CD4-positive, CD25-positive, alpha-beta regulatory T cell (primary cell): ENCODE measurements around the gene MBNL3. TPM values are rescaled to one million over a fixed set of nuclear protein-coding genes. Genes with fewer than 3 reads are reported as not detected.
"Not testable (repeated sequence)": the region's sequence is repeated elsewhere in the genome, so short reads cannot be mapped to it uniquely, and the experiment has no call there.

Experiments used
- ATAC-seq, 2 donors: fragments of 150-1000 bp; cut with Tn5 transposase; one replicate each; pipeline ENCODE4 v1.10.0; 2021; ENCODE audit warnings: low read depth in 2 of 2, moderate number of reproducible peaks in 2 of 2, moderate library complexity in 1 of 2
- DNase-seq, 3 donors: peaks; one replicate each; pipeline versions ENCODE4 v3.0.0 to v3.0.0-alpha.2; 2012 to 2022; ENCODE audit warnings: mixed read lengths in 1 of 3
- H3K27ac ChIP-seq: one replicate; pipeline ENCODE4 v1.7.0; 2013; ENCODE audit warnings: mild to moderate bottlenecking, low read length; ENCODE audit not compliant: insufficient read depth, poor library complexity, severe bottlenecking
- H3K27me3 ChIP-seq: one replicate; pipeline ENCODE4 v1.7.0; 2013; ENCODE audit warnings: low read length; ENCODE audit not compliant: control insufficient read depth, insufficient read depth
- H3K36me3 ChIP-seq: one replicate; pipeline ENCODE4 v1.7.0; 2013; ENCODE audit warnings: mild to moderate bottlenecking, low read length, moderate library complexity; ENCODE audit not compliant: control insufficient read depth, insufficient read depth
- H3K4me1 ChIP-seq: 2 replicates; pipeline ENCODE4 v1.7.0; 2013; ENCODE audit warnings: mild to moderate bottlenecking, low read length; ENCODE audit not compliant: insufficient read depth, control insufficient read depth, poor library complexity, severe bottlenecking
- H3K4me3 ChIP-seq: one replicate; pipeline ENCODE4 v1.7.0; 2013; ENCODE audit warnings: low read depth, mild to moderate bottlenecking, low read length, moderate library complexity
- H3K9me3 ChIP-seq, 2 experiments: 1 replicate in 1 of 2; 2 replicates in 1 of 2; pipeline ENCODE4 v1.7.0; 2013; ENCODE audit warnings: low read length in 2 of 2, mild to moderate bottlenecking in 1 of 2, moderate library complexity in 1 of 2; ENCODE audit not compliant: control insufficient read depth in 2 of 2
- H3K27ac Mint-ChIP-seq, 3 donors: one replicate each; pipeline ENCODE4 v1.8.0; 2020 to 2022; ENCODE audit warnings: mild to moderate bottlenecking in 3 of 3, mixed read lengths in 3 of 3, moderate library complexity in 2 of 3
- H3K27me3 Mint-ChIP-seq: one replicate; pipeline ENCODE4 v1.8.0; 2022; ENCODE audit warnings: mild to moderate bottlenecking, mixed read lengths
- H3K36me3 Mint-ChIP-seq: one replicate; pipeline ENCODE4 v1.8.0; 2020; ENCODE audit warnings: mixed read lengths
- H3K4me1 Mint-ChIP-seq, 4 donors: one replicate each; pipeline ENCODE4 v1.8.0; 2020 to 2022; ENCODE audit warnings: mixed read lengths in 4 of 4, mild to moderate bottlenecking in 1 of 4
- H3K4me3 Mint-ChIP-seq, 4 donors: one replicate each; pipeline ENCODE4 v1.8.0; 2020 to 2022; ENCODE audit warnings: mild to moderate bottlenecking in 4 of 4, mixed read lengths in 4 of 4, moderate library complexity in 3 of 4
- H3K9me3 Mint-ChIP-seq, 7 donors: one replicate each; pipeline ENCODE4 v1.8.0; 2020 to 2022; ENCODE audit warnings: mixed read lengths in 7 of 7, mild to moderate bottlenecking in 3 of 7, moderate library complexity in 2 of 7
- polyA plus RNA-seq, 4 donors: library from polyadenylated mRNA; unstranded; fragments of 300-500 nt; fragmentation: Illumina TruSeq; gene quantifications; one replicate each; pipeline ENCODE4 v1.2.3, GENCODE V29; 2021
- total RNA-seq: library from RNA; stranded (reverse); gene quantifications from one replicate; pipeline ENCODE4 v1.2.3, GENCODE V29; 2022

The MBNL3 gene
- total and polyA plus RNA-seq, 5 donors from 2014 or later = 11.8 to 18.5 (median 15.1) TPM

DNA sequence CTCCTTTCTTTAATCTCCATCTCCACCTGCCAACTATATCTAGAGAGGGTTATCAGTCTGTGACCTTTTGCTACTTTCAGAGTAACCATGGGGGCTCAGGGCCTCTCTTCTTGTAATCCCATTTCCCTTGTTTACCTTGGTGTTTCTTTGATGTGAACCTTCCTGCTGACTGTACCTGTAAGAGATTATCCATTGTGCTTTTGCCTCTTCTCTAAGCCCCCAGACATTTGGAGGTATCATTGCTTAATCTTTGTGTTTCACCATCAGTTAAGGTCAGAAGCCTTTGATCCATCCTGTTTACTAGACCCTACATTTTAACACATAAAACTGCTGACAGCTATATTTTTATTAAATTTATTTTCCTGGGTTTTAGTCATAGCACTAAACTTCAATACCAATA, 157.8 kb downstream of the MBNL3 start:
- Mint-ChIP-seq H3K27ac (no peak overlapping the region), H3K9me3 (peaks cover 0 to 4% (median 0%) of the 10 kb centered on the region in 7 donors), H3K4me3 (no peak overlapping the region), H3K27me3 (no peaks in the 10 kb centered on the region), H3K36me3 (no peaks in the 10 kb centered on the region), H3K4me1 (no peaks in the 10 kb centered on the region)
- no peak for ATAC-seq
- Histone ChIP-seq H3K36me3 (no peaks in the 10 kb centered on the region), H3K4me1 (no peaks in the 10 kb centered on the region), H3K27me3 (no peaks in the 10 kb centered on the region), H3K9me3 (no peaks in the 10 kb centered on the region), H3K27ac (no peak overlapping the region), H3K4me3 (no peak overlapping the region)
- no peak for DNase-seq

- H3K4me3 ChIP-seq = no peak overlapping the region
- Mint-ChIP-seq H3K4me1 (no peaks in the 10 kb centered on the region), H3K27ac (no peak overlapping the region), H3K27me3 (no peaks in the 10 kb centered on the region), H3K36me3 (no peaks in the 10 kb centered on the region), H3K4me3 (no peak overlapping the region), H3K9me3 (peaks cover 0 to 4% (median 0%) of the 10 kb centered on the region in 7 donors)
- DNase-seq = no peak
- no peaks in the 10 kb centered on the region for H3K9me3 ChIP-seq
- no peaks in the 10 kb centered on the region for H3K4me1 ChIP-seq
- no peak for ATAC-seq
- H3K36me3 ChIP-seq = no peaks in the 10 kb centered on the region
- H3K27ac ChIP-seq = no peak overlapping the region
- H3K27me3 ChIP-seq = no peaks in the 10 kb centered on the region
These were observed 158.6 kb downstream of the MBNL3 start for GRCh38 chrX:132330156-132330729.

- H3K4me1 Mint-ChIP-seq, H3K36me3 Mint-ChIP-seq, H3K27me3 Mint-ChIP-seq, ATAC-seq, H3K9me3 ChIP-seq, H3K4me3 Mint-ChIP-seq, H3K9me3 Mint-ChIP-seq, H3K4me3 ChIP-seq, H3K4me1 ChIP-seq, H3K27me3 ChIP-seq, H3K27ac ChIP-seq, H3K27ac Mint-ChIP-seq, DNase-seq, H3K36me3 ChIP-seq: not testable (repeated sequence)
These were observed 161.9 kb downstream of the MBNL3 start for GRCh38 chrX:132326960-132327359.
